Measurements from ENCODE around the gene CADPS2. TPM values are rescaled to one million over a fixed set of nuclear protein-coding genes. Genes with fewer than 3 reads are reported as not detected.

The CADPS2 gene
- total RNA-seq, 1 experiment from 2014 or later = 16.4 TPM

- BruUV-seq (replicated peaks) = no TSS peak
- no peaks in the 10 kb centered on the region for H3K36me3 Mint-ChIP-seq (ENCODE audit: insufficient read depth, unreplicated experiment)
- peaks cover 6% of the 10 kb centered on the region for H3K4me1 Mint-ChIP-seq (ENCODE audit: low read depth, unreplicated experiment)
- CTCF ChIA-PET = no interaction called here
- intact Hi-C loops (cut with micrococcal nuclease; ENCODE audit: unreplicated experiment) = no loop called here
- no peaks in the 10 kb centered on the region for H3K9me3 Mint-ChIP-seq (ENCODE audit: low read depth, unreplicated experiment)
- TF ChIP-seq CTCF (IDR thresholded peaks at IDR 0.05; ENCODE audit: unreplicated experiment) = no peak
- H3K27ac Mint-ChIP-seq (ENCODE audit: unreplicated experiment) = no peak overlapping the region
- no peaks in the 10 kb centered on the region for H3K27me3 Mint-ChIP-seq (ENCODE audit: unreplicated experiment)
- H3K4me3 Mint-ChIP-seq (ENCODE audit: low read depth, unreplicated experiment) = no peak overlapping the region
- DNase-seq = no peak
These were observed 56.3 kb downstream of the CADPS2 start for GRCh38 chr7:122829962-122830361.

- intact Hi-C loops (cut with micrococcal nuclease; ENCODE audit: unreplicated experiment) = no loop called here
- no peaks in the 10 kb centered on the region for H3K4me1 Mint-ChIP-seq (ENCODE audit: low read depth, unreplicated experiment)
- H3K27me3 Mint-ChIP-seq (ENCODE audit: unreplicated experiment) = no peaks in the 10 kb centered on the region
- no peaks in the 10 kb centered on the region for H3K36me3 Mint-ChIP-seq (ENCODE audit: insufficient read depth, unreplicated experiment)
- no peak for DNase-seq
- TF ChIP-seq CTCF (IDR thresholded peaks at IDR 0.05; ENCODE audit: unreplicated experiment) = no peak
- no peak overlapping the region for H3K4me3 Mint-ChIP-seq (ENCODE audit: low read depth, unreplicated experiment)
- H3K27ac Mint-ChIP-seq (ENCODE audit: unreplicated experiment) = no peak overlapping the region
- CTCF ChIA-PET = no interaction called here
- BruUV-seq (replicated peaks) = no TSS peak
- no peaks in the 10 kb centered on the region for H3K9me3 Mint-ChIP-seq (ENCODE audit: low read depth, unreplicated experiment)
These were observed 58.5 kb downstream of the CADPS2 start for GRCh38 chr7:122827763-122828162.

GRCh38 chr7:122813845-122814244 is 72.4 kb downstream of the CADPS2 start:
- no peaks in the 10 kb centered on the region for H3K36me3 Mint-ChIP-seq (ENCODE audit: insufficient read depth, unreplicated experiment)
- H3K27me3 Mint-ChIP-seq (ENCODE audit: unreplicated experiment) = no peaks in the 10 kb centered on the region

GRCh38 chr7:122803851-122804250 is 82.4 kb downstream of the CADPS2 start:
- no peak overlapping the region for H3K27ac Mint-ChIP-seq (ENCODE audit: unreplicated experiment)
- no peak overlapping the region for H3K4me3 Mint-ChIP-seq (ENCODE audit: low read depth, unreplicated experiment)
- H3K36me3 Mint-ChIP-seq (ENCODE audit: insufficient read depth, unreplicated experiment) = no peaks in the 10 kb centered on the region
- TF ChIP-seq CTCF (IDR thresholded peaks at IDR 0.05; ENCODE audit: unreplicated experiment) = no peak
- H3K27me3 Mint-ChIP-seq (ENCODE audit: unreplicated experiment) = no peaks in the 10 kb centered on the region
- CTCF ChIA-PET = interaction anchor here (1.1 to 1.4 kb wide), 4 partner anchors 11 to 563 kb away, joined by 3 to 8 read pairs (median 4); no protein-coding TSS in a partner anchor
- H3K9me3 Mint-ChIP-seq (ENCODE audit: low read depth, unreplicated experiment) = no peaks in the 10 kb centered on the region
- BruUV-seq (replicated peaks) = no TSS peak
- intact Hi-C loops (cut with micrococcal nuclease; ENCODE audit: unreplicated experiment) = loop anchor here (2.0 to 10.0 kb wide), 5 partner anchors 83 to 561 kb away; partner anchors contain the start of gene CADPS2
- H3K4me1 Mint-ChIP-seq (ENCODE audit: low read depth, unreplicated experiment) = no peaks in the 10 kb centered on the region
- no peak for DNase-seq

More at GRCh38 chr7:122813845-122814244, 72.4 kb downstream of the CADPS2 start:
- Mint-ChIP-seq H3K4me3 (ENCODE audit: low read depth, unreplicated experiment) (no peak overlapping the region), H3K9me3 (ENCODE audit: low read depth, unreplicated experiment) (no peaks in the 10 kb centered on the region), H3K27ac (ENCODE audit: unreplicated experiment) (no peak overlapping the region), H3K4me1 (ENCODE audit: low read depth, unreplicated experiment) (no peaks in the 10 kb centered on the region)
- no peak for TF ChIP-seq CTCF (IDR thresholded peaks at IDR 0.05; ENCODE audit: unreplicated experiment)
- CTCF ChIA-PET = no interaction called here
- intact Hi-C loops (cut with micrococcal nuclease; ENCODE audit: unreplicated experiment) = no loop called here
- no peak for DNase-seq
- no TSS peak for BruUV-seq (replicated peaks)

Measured in Calu3 (cell line).